ENCODE measurements around the gene ERAS. TPM values are rescaled to one million over a fixed set of nuclear protein-coding genes. Genes with fewer than 3 reads are reported as not detected.
A peak's percentile ranks its signal among the peaks of the same experiment; 100 is the strongest.
"Not testable (repeated sequence)": the region's sequence is repeated elsewhere in the genome, so short reads cannot be mapped to it uniquely, and the experiment has no call there.

The ERAS gene
- total RNA-seq, 1 experiment from 2014 or later, result not detected

DNA sequence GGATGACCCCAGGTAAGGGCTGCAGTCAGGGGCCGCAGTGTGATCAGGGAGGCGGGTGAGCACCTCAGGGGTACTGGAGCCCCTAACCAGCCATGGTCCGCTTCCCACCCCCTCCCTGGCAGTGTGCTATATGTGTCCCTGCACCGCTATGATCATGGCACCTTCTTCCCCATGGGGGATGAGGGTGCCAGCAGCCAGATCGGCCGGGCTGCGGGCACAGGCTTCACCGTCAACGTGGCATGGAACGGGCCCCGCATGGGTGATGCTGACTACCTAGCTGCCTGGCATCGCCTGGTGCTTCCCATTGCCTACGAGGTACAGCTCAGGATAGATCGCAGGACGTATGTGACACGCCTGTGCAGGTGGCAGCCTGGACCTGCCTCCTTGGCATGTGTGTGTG lies 8.2 kb upstream of the ERAS start:
- no peak for DNase-seq

DNA sequence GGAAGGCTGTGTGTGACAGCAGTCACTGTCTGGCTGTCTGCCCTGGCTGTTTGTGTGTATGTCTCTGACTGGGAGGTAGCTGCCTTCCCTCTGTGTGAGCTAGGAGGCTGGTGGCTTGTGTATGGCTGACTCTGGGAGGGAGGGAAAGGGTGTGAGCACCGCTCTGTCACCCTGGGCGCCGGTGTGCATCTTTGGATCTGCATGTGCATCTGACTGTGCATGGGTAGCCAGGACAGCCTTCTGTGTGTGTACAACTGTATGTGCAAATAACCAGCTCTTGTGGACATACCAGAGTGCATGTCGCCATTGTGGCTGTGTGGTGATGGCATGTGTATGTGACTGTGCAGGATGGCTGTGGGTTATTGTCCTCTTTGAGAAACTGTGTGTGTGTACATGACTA lies 7.4 kb upstream of the ERAS start:
- Histone ChIP-seq H3K36me3 (no peaks in the 10 kb centered on the region), H3K9me3 (no peaks in the 10 kb centered on the region), H3K27me3 (no peaks in the 10 kb centered on the region), H3K4me3 (no peak overlapping the region)
- no peak for DNase-seq

More for the DNA sequence above, 8.2 kb upstream of the ERAS start:
- H3K4me3 ChIP-seq, result no peak overlapping the region
- H3K36me3 ChIP-seq, result no peaks in the 10 kb centered on the region
- H3K27me3 ChIP-seq, result no peaks in the 10 kb centered on the region
- no peaks in the 10 kb centered on the region for H3K9me3 ChIP-seq

DNA sequence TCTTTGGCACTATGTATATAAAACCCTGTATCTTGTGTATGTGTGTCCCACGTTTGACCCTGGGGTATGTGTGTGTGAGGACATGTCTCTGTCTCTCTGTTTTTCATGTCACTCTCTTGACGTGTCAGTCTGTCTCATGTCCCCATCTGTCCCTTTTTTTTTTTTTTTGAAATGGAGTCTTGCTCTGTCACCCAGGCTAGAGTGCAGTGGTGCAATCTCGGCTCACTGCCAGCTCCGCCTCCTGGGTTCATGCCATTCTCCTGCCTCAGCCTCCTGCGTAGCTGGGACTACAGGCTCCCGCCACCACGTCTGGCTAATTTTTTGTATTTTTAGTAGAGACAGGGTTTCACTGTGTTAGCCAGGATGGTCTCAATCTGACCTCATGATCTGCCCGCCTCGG lies 6.9 kb upstream of the ERAS start:
- H3K36me3 ChIP-seq, H3K27me3 ChIP-seq, H3K4me3 ChIP-seq, DNase-seq, H3K9me3 ChIP-seq: not testable (repeated sequence)

DNA sequence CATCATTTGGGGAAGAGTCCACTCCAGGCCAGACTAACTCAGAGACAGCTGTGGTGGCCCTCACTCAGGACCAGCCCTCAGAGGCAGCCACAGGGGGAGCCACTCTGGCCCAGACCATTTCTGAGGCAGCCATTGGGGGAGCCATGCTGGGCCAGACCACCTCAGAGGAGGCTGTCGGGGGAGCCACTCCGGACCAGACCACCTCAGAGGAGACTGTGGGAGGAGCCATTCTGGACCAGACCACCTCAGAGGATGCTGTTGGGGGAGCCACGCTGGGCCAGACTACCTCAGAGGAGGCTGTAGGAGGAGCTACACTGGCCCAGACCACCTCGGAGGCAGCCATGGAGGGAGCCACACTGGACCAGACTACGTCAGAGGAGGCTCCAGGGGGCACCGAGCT lies 3.3 kb upstream of the ERAS start:
- Histone ChIP-seq H3K4me3 (no peak overlapping the region), H3K27me3 (no peaks in the 10 kb centered on the region), H3K36me3 (no peaks in the 10 kb centered on the region), H3K9me3 (no peaks in the 10 kb centered on the region)
- DNase-seq, result no peak

DNA sequence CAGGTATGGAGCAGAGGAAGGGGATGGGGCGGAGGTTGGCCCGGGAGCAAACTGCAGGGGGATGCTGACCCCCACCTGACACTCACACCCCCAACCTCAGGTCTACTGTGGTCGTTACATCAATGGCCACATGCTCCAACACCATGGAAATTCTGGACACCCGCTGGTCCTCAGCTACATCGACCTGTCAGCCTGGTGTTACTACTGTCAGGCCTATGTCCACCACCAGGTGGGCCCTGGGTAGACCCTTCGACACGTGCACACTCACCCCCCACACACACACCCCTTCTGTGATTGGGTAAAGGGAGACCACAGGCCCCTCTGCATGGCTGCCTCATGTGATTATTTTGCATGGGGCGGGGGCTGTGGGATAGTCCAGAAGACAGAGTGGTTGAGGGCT lies 2.2 kb upstream of the ERAS start:
- Histone ChIP-seq H3K4me3 (no peak overlapping the region), H3K27me3 (no peaks in the 10 kb centered on the region), H3K36me3 (no peaks in the 10 kb centered on the region), H3K9me3 (no peaks in the 10 kb centered on the region)
- DNase-seq, result no peak

DNA sequence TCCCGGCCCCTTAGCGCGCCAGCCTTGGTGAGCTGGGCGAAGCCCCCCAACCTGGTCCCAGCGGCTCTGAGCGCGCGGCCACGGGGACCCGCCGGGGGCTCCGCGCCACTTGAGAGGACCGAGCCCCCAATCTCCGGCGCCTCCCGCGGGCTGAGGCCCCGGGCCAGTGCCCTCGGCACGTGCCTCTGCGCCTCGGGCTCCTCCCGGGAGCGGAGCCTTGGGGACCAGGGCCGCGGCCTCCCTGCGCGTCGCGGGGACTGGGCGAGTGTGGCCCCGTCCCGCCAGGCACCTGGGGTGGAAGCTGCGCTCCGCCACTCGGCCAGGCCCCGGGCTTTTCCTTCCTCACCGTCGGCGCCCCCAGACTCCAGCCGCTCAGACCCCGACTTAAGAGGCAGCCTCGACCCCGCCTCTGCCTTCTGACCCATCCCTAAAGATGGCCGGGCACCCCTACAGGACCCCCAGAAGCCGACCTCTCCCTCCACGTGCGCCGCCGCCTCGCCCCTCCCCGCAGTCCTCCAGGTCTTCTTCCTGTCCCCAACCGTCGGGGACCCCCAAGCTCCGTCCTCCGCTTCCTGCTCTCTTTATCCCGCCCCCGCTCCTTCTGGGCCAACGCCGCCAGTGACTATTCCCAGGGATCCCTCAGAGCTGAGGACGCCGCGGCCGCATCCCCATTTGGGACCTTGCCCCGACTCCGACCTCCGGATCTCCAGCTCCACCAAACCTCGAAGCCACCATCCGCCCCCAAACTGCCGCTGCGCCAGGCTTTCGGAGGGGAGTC lies 752 bp downstream of the ERAS start:
- H3K36me3 ChIP-seq, result no peaks in the 10 kb centered on the region
- no peaks in the 10 kb centered on the region for H3K27me3 ChIP-seq
- no peak overlapping the region for H3K4me3 ChIP-seq
- DNase-seq, result no peak
- H3K9me3 ChIP-seq, result no peaks in the 10 kb centered on the region

DNA sequence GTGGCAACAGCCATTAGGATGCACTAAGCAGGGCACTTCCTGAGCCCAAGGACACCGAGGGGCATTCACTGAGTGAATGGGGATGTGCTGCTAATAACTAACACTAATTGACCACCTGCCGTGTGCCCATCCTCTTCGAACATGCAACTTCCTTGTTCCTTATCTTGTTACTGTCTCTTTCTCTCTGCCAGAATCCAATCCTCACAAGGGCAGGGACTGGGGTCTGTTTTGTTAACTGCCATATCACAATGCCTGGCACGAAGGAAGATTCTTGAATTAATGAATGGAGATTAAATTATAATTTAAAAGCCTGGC lies 1.3 kb downstream of the ERAS start:
- no peak for DNase-seq
- no peaks in the 10 kb centered on the region for H3K36me3 ChIP-seq

DNA sequence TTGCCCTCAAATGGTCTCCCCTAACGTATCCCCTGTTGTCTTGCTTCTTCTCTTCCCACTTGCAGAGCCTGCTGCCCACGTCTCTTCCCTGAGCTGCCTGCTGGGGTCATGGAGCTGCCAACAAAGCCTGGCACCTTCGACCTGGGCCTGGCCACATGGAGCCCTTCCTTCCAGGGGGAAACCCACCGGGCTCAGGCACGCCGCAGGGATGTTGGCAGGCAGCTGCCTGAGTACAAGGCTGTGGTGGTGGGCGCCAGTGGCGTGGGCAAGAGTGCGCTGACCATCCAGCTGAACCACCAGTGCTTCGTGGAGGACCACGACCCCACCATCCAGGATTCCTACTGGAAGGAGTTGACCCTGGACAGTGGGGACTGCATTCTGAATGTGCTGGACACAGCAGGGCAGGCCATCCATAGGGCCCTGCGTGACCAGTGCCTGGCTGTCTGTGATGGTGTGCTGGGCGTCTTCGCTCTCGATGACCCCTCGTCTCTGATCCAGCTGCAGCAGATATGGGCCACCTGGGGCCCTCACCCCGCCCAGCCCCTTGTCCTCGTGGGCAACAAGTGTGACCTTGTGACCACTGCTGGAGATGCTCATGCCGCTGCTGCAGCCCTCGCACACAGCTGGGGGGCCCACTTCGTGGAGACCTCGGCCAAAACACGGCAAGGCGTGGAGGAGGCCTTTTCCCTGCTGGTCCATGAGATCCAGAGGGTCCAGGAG lies 2.9 kb downstream of the ERAS start:
- DNase-seq, result no peak
- Histone ChIP-seq H3K9me3 (no peaks in the 10 kb centered on the region), H3K27me3 (no peaks in the 10 kb centered on the region; the same call in 1 of the 2 replicates), H3K4me3 (no peak overlapping the region), H3K36me3 (no peaks in the 10 kb centered on the region)

More for the DNA sequence above, 1.3 kb downstream of the ERAS start:
- Histone ChIP-seq H3K4me3 (no peak overlapping the region), H3K9me3 (no peaks in the 10 kb centered on the region), H3K27me3 (no peaks in the 10 kb centered on the region)

DNA sequence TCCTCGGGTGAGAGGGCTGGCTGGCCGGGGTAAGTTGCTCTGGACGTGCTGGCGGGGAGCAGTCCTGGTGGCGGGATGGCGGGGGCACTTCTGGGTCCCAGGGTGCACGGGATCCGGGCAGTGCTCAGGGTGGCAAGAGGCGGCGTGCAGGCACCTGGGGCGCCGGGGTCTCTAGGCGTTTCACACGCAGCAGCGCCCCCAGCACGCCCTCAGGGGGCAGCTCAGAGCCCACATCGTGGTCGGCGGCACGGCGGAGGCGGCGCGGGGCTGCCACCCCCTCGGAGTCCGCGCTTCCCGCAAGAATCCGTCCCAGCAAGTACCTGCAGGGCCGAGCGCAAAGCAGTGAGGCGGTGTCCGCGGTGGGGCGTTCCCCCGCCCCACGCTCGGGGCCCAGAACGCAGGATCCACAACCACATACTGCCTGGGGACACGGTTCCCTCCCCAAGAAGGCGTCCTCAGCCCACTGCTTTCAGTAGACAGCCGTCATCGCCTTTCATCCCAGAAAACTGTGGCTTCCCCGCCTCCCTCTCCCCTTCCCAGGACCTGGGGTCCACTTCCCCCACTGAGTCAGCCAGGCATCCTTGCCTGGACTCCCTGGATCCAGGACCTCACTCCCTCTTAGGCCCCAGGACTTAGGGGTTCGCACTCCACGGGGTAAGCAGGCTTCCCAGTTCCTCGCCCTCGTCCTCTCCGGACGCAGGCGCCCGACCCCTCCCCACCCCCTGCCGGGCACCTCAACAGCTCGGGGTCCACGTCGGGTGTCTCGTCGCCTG lies 5.0 kb downstream of the ERAS start:
- H3K4me3 ChIP-seq, result no peak overlapping the region
- H3K27me3 ChIP-seq, result peaks cover 5% of the 10 kb centered on the region
- H3K9me3 ChIP-seq, result no peaks in the 10 kb centered on the region
- no peak for DNase-seq
- H3K36me3 ChIP-seq, result no peaks in the 10 kb centered on the region

DNA sequence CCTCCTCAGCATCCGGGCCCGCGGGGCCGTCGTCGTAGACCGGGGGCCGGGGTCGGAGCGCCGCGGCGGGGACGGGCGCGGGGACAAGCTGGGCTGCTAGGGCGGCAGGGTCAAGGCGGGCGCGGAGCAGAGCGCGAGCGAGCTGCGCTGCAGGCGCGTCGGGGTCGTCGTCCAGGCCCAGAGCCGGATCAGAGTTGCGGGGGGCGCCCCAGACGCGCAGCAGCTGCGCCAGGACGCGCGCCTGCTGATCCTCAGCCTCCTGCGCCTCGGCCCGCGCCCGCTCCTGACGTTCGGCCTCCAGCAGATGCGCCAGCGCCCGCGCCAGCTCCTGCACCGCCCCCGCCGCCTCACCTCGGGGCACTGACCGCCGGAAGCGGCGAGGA lies 5.6 kb downstream of the ERAS start:
- DNase-seq, result no peak
- Histone ChIP-seq H3K27me3 (peaks cover 5% of the 10 kb centered on the region), H3K9me3 (no peaks in the 10 kb centered on the region), H3K4me3 (no peak overlapping the region), H3K36me3 (no peaks in the 10 kb centered on the region)

DNA sequence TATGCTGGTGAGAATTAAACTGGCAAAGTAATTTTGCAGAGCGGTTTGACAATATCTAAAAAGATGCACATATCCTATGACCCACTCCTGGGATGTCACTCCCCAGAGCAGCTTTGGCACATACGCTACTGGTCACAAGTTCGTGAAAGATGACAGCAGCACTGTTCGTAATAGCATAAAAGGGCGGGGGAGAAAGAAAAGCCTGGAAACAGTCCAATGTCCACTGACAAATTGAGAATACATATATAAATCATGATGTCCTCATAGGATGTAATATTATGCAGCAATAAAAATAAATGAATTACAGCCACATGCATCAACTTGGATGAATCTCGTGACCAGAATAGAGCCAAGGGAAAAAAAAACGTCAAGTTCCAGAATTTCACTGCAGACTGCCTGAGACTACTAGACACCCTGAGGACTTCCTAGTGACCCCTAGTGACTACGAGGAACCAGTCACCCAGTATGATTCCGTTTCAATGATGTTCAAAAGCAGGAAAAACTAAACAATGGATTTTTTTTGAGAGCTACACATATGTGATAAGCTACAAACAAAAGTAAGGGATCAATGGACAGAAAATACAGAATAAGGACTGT lies 7.3 kb downstream of the ERAS start:
- Histone ChIP-seq H3K9me3 (no peaks in the 10 kb centered on the region), H3K27me3 (peaks cover 5% of the 10 kb centered on the region), H3K36me3 (no peaks in the 10 kb centered on the region), H3K4me3 (no peak overlapping the region)
- no peak for DNase-seq

DNA sequence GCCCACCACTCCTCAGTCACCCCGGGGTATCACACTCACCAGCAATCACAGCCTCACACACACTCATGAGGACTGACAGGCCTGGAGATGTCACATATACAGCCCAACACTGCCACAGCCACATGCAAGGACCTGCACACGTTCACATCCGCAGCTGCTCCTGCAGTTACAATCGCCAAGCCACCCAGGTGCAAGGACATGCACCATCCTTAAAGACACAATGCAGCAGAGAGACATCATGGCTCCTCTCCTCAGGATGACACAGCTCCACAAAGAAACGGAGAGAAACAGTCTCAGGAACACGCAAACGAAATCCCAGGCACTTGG lies 8.0 kb downstream of the ERAS start:
- Histone ChIP-seq H3K27me3 (peaks cover 5% of the 10 kb centered on the region), H3K4me3 (no peak overlapping the region), H3K36me3 (no peaks in the 10 kb centered on the region), H3K9me3 (no peaks in the 10 kb centered on the region)
- no peak for DNase-seq

DNA sequence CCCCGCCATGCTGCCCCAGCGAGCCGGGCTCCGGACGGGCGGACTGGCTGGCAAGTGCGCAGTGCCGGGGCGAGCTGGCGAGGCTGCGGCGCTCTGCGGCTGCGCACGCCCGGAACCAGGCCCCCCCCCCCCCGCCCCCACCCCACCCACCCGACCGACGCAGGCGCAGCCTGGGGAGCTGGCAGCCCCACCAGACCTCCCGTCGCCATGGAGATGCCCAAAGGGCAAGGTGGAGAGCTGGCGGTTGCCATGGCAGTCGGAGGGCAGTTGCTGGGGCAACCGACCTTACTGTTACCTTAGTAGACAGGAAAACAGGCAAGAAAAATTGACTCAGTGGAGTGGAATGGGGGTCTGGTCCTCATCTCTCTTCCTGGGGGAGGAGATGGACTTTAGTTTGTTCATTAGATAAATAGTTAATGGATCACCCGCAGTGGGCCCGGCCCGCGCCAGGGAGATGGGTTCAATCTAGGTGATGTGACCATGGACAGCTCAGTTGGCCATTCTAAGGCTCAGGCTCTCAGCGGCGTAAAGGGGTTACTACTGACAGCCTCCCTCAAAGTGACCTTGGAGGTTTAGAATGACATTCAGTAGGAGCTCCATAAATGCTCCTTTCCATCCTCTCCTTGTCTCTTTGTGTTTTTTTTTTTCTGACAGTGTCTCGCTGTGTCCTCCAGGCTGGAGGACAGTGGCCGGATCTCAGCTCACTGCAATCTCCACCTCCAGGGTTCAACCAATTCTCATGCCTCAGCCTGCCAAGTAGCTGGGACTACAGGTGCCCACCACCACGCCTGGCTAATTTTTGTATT lies 9.4 kb downstream of the ERAS start, which contains the start of gene PCSK1N:
Gene PCSK1N, minus strand, starts transcription at position 87 of the 806 bp plus-strand sequence. Its CDS starts 78 bp downstream, at position 9.
- peaks cover 5% of the 10 kb centered on the region for H3K27me3 ChIP-seq
- no peak for DNase-seq
- H3K36me3 ChIP-seq, result no peaks in the 10 kb centered on the region
- 0 out of 2 replicates have a peak within 1 kb of the TSS, but pooled peaks have one; percentile 4 for H3K4me3 ChIP-seq
- H3K9me3 ChIP-seq, result no peaks in the 10 kb centered on the region

DNA sequence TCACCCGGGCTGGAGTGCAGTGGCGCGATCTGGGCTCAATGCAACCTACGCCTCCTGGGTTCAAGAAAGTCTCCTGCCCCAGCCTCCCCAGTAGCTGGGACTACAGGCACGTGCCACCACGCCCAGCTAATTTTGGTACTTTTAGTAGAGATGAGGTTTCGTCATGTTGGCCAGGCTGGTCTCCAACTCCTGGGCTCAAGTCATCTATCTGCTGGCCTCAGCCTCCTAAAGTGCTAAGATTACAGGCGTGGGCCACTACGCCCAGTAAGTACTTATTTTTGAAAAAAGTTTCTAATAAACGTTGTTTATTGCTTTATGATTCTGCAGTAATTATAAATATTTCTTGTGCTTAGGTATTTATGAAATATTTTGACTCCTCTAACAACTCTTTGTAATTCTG lies 13.4 kb downstream of the ERAS start:
- Histone ChIP-seq H3K4me3 (no peak overlapping the region), H3K36me3 (no peaks in the 10 kb centered on the region), H3K27me3 (peaks cover 4% of the 10 kb centered on the region), H3K9me3 (no peaks in the 10 kb centered on the region)
- no peak for DNase-seq

DNA sequence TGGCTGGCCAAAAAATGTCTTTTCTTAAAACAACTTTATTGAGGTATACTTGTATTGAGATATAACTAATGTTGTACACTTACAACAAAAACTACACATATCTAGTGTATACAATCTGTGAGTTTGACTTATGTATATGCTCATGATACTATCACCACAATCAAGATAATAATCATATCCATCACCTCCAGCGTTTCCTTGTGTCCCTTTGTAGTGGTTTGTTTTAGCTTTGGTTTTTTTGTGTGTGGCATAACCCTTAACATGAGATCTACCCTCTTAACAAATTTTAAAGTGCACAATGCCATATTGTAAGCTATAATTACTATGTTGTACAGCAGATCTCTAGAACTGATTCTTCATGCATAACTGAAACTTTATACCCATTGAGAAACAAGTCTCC lies 22.5 kb downstream of the ERAS start:
- H3K9me3 ChIP-seq, result no peaks in the 10 kb centered on the region
- H3K4me3 ChIP-seq, result no peak overlapping the region
- H3K27me3 ChIP-seq, result no peaks in the 10 kb centered on the region
- DNase-seq, result no peak
- H3K36me3 ChIP-seq, result no peaks in the 10 kb centered on the region

DNA sequence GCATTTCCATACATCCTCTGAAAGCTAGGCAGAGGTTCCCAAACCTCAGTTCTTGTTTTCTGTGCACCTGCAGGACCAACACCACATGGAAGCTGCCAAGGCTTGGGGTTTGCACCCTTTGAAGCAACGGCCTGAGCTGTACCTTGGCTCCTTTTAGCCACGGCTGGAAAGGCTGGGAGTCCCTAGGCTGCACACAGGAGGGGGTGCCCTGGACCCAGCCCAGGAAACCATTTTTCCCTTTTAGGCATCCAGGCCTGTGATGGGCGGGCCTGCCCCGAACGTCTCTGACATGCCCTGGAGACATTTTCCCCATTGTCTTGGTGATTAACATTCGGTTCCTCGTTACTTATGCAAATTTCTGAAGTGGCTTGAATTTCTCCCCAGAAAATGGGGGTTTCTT lies 26.5 kb downstream of the ERAS start:
- Histone ChIP-seq H3K27me3 (no peaks in the 10 kb centered on the region), H3K4me3 (no peak overlapping the region), H3K9me3 (no peaks in the 10 kb centered on the region), H3K36me3 (no peaks in the 10 kb centered on the region)
- DNase-seq, result no peak

Data from MG63 (cell line).